Activated effector memory CD4-positive, alpha-beta T cell treated with anti-CD3 and anti-CD28 coated beads, Interleukin-2, amount 50 U/mL, for 16 hours (primary cell): ENCODE measurements around the gene MUSTN1.

ENCODE experiments used
- DNase-seq: peaks from one replicate; pipeline ENCODE4 v3.0.0-alpha.2; 2020

The MUSTN1 gene

DNA sequence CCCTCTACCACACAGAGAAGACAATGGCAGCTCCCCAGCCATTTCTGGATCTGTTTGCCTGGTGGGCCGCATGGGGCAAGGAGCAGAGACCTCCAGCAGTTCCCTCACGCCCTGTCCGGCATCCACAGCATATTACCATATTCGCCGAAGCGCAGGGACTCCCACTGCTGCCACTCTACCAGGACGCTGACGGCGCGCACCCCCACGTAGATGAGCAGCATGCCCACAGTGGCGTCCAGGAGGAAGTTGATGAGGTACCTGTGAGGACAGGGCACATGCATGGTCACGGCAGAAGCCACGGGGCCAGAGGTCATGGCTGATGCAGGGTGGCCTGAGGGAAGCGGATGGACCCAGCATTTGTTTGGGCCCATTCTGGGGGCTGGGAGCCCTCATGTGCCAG is 14.8 kb upstream of the MUSTN1 start:
- no peak for DNase-seq

DNA sequence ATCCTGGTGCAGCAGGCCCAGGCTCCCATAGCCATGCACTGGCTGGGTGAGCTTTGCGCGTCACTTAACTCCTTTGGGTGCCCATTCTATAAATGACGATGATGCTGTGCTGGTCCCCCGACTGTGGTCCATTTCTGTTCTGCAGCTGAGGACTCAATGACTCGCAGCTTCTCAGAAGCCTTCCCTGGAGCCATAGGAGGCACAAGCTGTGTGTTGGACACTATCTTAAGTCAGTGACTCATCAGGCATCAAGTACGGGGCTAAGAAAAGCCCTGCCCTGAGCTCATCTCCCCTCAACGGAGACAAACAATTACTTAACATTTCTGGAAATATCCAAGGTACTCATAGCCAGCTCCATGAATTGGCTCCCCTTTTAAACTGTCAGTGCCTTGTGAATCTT is 13.8 kb upstream of the MUSTN1 start:
- no peak for DNase-seq

DNA sequence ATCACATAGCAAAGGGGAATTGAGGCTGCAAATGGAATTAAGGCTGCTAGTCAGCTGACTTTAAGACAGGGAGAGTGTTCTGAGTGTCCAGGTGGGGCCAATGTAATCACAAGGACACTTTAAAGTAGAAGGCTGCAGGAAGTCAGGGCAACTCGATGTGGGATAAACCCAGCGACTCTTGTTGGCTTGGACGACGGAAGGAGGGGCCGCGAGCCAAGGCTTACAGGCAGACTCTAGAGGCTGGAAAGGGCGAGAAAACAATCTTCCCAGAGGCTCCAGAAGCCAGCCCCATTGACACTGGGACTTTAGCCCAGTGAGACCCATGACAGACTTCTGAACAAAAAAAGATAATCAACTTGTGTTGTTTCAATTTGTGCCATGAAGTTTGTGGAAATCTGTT is 12.9 kb upstream of the MUSTN1 start:
- DNase-seq, result no peak

- no peak for DNase-seq
Observed at GRCh38 chr3:52847241-52847640, 12.4 kb upstream of the MUSTN1 start.

- no peak for DNase-seq
Observed at GRCh38 chr3:52846432-52846965, 11.7 kb upstream of the MUSTN1 start.

- DNase-seq, result peak; percentile 72
Observed at GRCh38 chr3:52845691-52846431, 11.0 kb upstream of the MUSTN1 start.

DNA sequence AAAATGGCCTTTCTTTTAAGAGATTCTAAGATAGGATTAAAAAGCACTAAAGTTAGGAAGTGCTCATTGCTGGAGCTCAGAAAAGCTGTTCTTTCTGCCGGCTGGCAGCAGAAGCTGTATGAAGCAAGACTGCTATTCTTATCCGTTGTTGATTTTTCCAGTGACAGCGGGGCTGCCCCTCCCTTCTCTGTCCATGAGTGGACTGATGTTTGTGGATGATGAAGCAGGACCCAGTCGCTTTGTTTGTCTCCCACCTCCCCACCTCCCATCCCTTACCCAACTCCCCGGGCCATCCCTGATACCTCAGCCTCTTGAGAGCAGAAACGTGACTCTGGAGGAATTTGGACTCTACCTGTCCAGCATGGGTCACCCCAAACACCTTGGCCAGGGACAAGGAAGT is 10.3 kb upstream of the MUSTN1 start:
- no peak for DNase-seq

- no peak for DNase-seq
Observed at GRCh38 chr3:52844290-52844975, 9.6 kb upstream of the MUSTN1 start.

DNA sequence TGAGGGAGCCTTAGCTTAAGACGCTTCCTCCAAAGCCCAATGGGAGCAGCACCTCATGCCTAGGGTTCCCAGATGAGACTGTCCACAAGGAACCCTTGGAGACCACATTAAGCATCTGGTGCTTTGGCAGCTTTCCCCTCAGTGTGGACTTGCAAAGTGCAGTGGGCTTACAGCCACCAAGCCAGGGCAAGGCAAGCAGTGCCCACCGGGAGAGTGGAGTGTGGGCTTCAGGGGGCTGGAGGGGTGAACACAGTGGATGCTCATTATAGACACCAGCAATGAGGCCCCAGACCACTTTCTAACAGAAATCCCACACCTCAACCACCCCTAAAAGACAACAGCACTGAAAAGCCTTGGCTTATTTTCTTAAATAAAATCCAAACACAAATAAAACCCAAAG is 9.1 kb upstream of the MUSTN1 start:
- DNase-seq, result no peak

DNA sequence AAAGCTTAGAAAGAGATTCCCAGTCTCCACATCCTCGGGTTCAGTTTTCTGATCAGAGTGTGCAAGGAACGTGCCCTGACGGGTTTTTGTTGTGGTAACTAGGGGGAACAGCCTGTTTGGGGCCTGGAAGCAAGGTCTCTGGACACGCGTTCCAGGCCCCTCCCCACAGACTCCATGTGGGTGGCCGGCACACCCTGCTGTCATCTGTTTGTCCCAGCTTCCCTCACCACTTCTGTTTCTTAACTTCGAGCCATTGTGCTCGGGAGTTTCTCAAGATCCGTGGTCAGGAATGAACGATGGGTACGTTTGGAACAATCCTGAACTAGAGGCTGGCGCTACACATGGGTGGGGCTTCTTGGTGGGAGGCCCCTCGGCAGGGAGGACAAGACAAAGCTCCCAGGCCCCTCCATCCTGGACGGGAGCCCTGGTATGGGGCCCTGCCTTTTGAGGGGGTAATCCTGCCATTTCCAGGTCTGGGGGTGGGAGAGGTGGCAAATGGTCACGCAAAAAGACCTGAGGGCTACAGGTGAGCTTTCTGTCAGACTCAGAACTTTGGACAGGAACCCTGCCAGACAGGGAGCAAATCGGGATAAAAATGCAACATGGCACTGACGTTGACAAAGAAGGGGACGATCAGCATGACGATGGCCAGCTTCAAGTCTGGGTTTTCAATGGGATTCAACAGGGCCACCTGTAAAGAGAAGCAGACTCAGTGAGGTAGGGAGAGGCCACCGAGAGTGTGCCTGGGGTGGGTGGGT is 8.5 kb upstream of the MUSTN1 start:
- no peak for DNase-seq

DNA sequence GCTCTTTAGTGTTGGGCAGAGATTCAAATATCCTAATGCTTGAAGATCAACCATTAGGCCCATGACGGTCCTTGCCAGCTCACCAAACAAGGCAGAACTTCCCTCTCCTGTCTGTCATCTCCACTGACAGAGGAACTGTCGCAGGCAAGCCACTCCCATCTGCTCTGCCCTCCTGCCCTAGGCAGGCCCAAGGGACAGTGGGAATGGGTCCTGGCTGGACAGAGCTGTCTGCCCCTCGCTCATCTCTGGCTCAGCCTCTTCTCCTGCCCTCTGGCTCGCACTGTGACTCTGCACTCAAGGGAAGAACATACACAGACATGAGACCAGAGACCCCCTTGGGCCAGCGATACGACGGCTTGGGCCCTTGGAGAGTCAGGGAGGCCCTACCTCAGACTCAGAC is 7.6 kb upstream of the MUSTN1 start:
- no peak for DNase-seq

GRCh38 chr3:52841981-52842340 is 7.1 kb upstream of the MUSTN1 start:
- DNase-seq, result no peak

DNA sequence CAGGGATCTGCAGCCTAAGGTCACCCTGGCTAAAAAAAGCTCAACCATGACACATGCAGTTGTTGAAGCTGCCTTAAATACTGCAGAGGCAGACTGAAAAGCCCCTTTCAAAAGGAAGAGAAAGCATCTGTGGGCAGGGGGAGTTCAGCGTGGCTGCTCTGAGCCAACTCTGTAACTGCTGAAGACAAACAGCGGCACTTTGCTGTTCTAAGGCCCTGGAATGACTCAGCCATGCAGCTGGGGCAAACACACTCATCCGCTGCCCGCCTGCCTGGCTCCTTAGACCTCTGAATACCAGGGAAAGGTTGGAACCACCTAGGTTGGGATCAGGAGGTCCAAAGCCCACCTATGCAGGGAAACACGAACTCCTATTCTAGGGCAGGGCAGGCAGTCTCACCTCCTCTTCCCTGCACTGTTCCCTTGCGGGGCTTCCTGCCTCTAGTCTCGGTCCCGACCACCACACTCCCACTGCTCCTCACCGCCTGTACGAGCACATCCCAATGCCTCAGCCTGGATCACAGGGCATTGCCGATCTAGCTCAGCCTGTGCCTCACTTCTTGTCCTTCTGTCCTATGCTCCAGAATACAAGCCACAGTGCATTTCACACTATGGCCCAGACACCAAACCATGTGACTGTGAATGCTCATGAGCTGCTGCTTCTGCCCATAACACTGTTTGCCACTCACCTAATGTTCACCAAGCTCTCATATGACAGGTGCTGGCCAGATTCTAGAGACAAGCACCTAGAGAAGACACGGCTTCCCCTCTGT is 6.6 kb upstream of the MUSTN1 start:
- DNase-seq, result no peak

DNA sequence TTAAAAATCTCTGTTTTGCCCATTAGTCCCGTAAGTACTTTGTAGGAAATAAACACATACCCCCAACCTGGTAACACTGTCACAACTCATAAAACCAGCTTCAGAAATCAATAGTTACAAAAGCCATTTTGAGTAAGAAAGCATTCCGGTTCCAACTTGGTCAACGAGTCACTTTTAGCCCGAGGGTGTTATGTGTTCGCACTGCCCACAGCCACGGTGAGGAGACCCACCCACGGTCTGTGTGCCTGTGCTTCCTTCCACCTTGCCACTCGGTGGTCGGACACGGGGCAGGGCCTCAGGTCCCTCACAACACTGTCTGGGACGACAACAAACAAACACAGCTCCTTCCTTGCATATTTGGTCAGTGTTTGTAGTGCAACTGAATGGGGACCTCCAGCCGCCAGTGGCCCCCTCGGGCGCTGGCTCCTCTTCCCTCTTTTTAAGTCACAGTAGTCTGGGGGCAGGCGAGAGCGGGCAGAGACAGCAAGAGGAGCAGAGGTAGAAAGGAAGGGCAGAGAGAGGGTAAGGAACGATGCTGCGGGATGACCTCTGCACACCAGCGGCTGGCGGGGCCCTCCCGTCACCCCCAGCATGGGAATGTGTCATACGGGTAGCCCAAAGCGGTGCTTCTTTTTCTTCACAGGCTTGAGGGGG is 5.2 kb upstream of the MUSTN1 start:
- no peak for DNase-seq

GRCh38 chr3:52839268-52839575 is 4.4 kb upstream of the MUSTN1 start:
- DNase-seq, result no peak

DNA sequence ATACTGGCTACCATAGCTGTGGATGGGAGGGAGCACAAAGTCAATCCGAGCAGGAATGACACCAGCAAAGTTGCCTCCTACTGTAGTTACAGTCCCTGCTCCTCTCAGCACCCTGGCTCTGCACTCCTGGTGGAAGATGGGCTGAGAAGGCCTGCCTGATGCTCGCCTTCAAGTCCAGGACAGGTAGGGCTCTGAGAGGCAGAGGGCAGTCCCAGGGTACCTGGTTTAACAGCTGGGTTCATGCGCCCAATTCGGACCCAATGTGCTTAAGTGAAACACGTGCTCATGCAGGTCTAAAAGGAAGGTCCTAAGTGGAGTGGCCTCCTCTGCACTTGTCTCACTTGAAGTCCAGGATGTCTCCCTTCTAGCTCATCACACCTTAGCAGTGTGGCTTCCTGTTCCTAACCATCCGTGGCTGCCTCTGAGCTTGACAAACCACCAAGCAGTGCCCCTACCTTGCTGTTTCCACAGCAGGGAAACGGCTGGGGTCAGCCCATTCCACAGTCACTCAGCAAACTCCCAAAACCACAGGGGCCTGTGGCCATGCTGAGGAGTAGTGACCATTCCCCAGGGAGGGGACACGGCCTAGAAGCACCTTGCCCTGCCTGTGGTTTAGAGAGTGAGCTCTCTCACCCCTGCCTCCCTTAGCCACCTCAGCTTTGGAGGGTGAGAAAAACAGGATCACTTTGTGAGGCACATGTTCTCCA is 3.9 kb upstream of the MUSTN1 start:
- no peak for DNase-seq

- no peak for DNase-seq
Observed at GRCh38 chr3:52836986-52837385, 2.2 kb upstream of the MUSTN1 start.

DNA sequence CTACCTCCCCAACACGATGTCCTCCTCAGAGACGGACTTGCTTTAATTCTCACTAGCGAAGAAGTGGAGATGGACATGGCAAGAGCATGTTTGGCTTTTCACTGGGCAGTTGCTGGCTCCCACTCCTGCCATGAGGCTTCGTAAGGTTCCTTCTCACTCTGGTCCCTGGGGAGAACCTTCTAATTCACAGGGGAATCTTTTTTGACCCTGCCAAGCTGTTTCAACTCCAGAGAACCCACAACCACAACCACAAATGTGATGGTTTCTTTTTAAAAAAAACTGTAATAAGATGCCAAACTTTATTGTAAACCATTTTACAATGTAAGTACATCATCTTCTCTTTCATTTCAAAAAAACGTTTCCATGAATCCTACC is 1.6 kb upstream of the MUSTN1 start:
- DNase-seq, result no peak

DNA sequence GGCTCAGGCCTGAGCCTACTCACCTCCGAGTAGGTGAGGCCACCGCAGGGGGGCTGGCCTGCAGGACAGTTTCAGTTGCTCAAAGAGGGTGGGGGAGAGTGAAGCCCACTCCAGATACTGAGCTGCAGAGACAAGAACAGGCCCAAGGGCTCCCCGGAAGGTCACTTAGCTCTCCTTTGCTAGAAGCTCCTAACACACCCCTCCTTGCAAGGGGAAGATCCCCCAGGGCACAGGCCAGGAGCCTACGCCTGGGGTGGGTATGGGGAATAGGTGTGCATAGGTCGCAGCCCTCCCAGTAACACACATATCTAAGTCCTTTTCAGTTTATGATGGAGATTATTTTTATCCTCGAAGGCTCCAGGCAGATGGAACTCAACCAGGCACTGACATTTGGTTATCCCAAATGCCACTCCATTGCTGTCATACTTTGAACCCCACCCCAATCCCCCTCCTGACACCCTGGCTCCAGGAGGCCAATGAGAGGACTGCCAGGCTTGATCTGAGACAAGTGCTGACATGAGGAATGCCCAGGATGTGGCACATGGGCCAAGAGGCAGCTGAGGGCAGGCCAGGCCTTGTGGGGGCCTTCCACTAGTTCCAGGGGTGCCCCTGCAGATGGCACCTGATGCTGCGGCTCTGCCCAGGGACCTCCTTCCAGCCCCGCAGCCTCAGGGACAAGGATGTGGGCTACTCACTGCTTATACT is 1.1 kb upstream of the MUSTN1 start:
- DNase-seq, result no peak

DNA sequence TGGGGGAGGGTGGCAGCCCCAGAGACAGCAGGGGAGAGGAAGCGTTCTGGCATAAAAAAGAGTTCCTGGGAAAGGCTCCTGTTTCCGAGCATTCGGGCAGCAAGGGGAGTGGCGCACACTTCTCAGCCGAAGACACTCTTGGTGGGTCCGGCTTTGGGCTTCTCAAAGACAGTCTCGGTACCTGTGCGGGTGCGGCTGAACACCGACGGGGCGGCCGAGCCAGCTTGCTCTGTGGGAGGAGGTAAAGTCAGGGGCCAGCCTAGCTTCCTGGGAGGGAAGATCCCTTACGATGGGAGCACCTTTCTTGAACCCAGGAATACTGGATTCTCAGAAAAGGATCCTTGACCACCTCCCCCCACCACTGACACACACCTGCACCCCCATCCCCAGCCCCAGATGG is 1.6 kb downstream of the MUSTN1 start:
- no peak for DNase-seq

- no peak for DNase-seq
Observed at GRCh38 chr3:52831500-52832301, 3.1 kb downstream of the MUSTN1 start.
